Breast epithelium (tissue), 4 donors: ENCODE data around the gene NPTX1. TPM values are rescaled to one million over a fixed set of nuclear protein-coding genes. Genes with fewer than 3 reads are reported as not detected.
A peak's percentile ranks its signal among the peaks of the same experiment; 100 is the strongest.

Experiments used
- DNase-seq, 2 donors: peaks; one replicate each; pipeline ENCODE4 v3.0.0-alpha.2; 2019; ENCODE audit warnings: low spot score in 2 of 2
- H3K27ac ChIP-seq, 2 donors: fragments of 200-600 bp; sonication (generic) in 1 of 2; one replicate each; pipeline ENCODE4 v1.5.1; 2016 to 2019; ENCODE audit warnings: mild to moderate bottlenecking in 1 of 2
- H3K27me3 ChIP-seq, 2 donors: fragments of 200-600 bp; sonication (generic) in 1 of 2; one replicate each; pipeline versions ENCODE4 v1.5.1 to v1.6.0; 2017 to 2019; ENCODE audit warnings: control low read depth in 1 of 2, mild to moderate bottlenecking in 1 of 2
- H3K36me3 ChIP-seq: fragments of 200-600 bp; one replicate; pipeline ENCODE4 v1.5.1; 2019
- H3K4me1 ChIP-seq, 2 donors: fragments of 200-600 bp; sonication (generic); one replicate each; pipeline ENCODE4 v1.5.1; 2016 to 2019; ENCODE audit warnings: control low read depth in 1 of 2
- H3K4me3 ChIP-seq, 3 donors: fragments of 200-600 bp; sonication (generic); 1 replicate in 2 of 3; 2 replicates in 1 of 3; pipeline ENCODE4 v1.5.1; 2016 to 2019; ENCODE audit warnings: mild to moderate bottlenecking in 3 of 3, moderate library complexity in 2 of 3
- H3K9me3 ChIP-seq, 2 donors: fragments of 200-600 bp; sonication (generic) in 1 of 2; one replicate each; pipeline ENCODE4 v1.5.1; 2016 to 2019; ENCODE audit warnings: control low read depth in 1 of 2
- POLR2A ChIP-seq: fragments of 450-650 bp; IDR thresholded peaks from one replicate; pipeline ENCODE4 v1.6.1; 2016; ENCODE audit warnings: antibody characterized with exemption, mild to moderate bottlenecking, moderate library complexity
- POLR2AphosphoS5 ChIP-seq, 3 donors: sonication (generic); formaldehyde crosslinking; IDR thresholded peaks; one replicate each; pipeline ENCODE4 v1.6.1; 2017; ENCODE audit warnings: antibody characterized with exemption in 3 of 3
- intact Hi-C: fragments of 100-400 bp; cut with DNase I; formaldehyde crosslinking; loops from one replicate; pipeline ENCODE4 v1.15.1; 2023; ENCODE audit warnings: low total_unique reads
- total RNA-seq, 3 donors: library from RNA; depleted of rRNA; stranded (reverse); fragments of >200 nt; gene quantifications; one replicate each; pipeline ENCODE4 v1.1.0, GENCODE V29; 2016
- TF ChIP-seq, protein P1 (sequence below), 3 donors: fragments of 450-650 bp; IDR thresholded peaks; one replicate each; pipeline ENCODE4 v1.5.1; 2016 to 2017; ENCODE audit warnings: antibody characterized with exemption in 3 of 3, mild to moderate bottlenecking in 3 of 3, moderate library complexity in 3 of 3

The NPTX1 gene
- total RNA-seq, 3 donors from 2014 or later: under 0.01 to 0.32 (median 0.29) TPM

DNA sequence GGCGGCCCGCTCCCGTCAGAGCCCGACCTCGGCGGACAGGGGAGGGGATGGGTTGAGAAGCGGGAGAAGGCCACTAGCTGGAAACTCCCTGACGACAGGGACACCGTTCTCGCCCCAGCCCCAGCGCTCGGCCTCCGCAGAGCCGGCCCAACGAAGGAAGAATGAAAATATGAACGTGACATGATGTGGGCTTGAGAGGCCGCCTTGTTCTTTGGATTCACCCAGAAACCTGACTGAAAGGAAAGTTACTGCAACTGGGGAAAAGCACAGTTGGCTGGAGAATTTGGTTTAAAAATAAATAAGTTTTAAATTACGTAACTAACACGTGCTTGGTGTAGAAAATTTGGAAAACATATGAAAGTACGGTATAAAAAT lies 21.1 kb downstream of the NPTX1 start:
- H3K36me3 ChIP-seq: no peaks in the 10 kb centered on the region
- TF ChIP-seq POLR2A: no peak
- no peak for TF ChIP-seq POLR2AphosphoS5 (IDR thresholded peaks at IDR 0.05)
- TF ChIP-seq, protein P1, sequence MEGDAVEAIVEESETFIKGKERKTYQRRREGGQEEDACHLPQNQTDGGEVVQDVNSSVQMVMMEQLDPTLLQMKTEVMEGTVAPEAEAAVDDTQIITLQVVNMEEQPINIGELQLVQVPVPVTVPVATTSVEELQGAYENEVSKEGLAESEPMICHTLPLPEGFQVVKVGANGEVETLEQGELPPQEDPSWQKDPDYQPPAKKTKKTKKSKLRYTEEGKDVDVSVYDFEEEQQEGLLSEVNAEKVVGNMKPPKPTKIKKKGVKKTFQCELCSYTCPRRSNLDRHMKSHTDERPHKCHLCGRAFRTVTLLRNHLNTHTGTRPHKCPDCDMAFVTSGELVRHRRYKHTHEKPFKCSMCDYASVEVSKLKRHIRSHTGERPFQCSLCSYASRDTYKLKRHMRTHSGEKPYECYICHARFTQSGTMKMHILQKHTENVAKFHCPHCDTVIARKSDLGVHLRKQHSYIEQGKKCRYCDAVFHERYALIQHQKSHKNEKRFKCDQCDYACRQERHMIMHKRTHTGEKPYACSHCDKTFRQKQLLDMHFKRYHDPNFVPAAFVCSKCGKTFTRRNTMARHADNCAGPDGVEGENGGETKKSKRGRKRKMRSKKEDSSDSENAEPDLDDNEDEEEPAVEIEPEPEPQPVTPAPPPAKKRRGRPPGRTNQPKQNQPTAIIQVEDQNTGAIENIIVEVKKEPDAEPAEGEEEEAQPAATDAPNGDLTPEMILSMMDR (IDR thresholded peaks at IDR 0.05): no peak
- peak in 1 of 2 donors; percentile 63 for DNase-seq
- intact Hi-C loops: no loop called here
- H3K4me3 ChIP-seq: peak overlapping the region; percentile 58 to 89 (median 72)
- H3K4me1 ChIP-seq: no peaks in the 10 kb centered on the region
- H3K9me3 ChIP-seq: no peaks in the 10 kb centered on the region
- no peaks in the 10 kb centered on the region for H3K27me3 ChIP-seq
- H3K27ac ChIP-seq: peak overlapping the region; percentile 96 to 98

GRCh38 chr17:80454557-80455335 lies 21.7 kb downstream of the NPTX1 start:
- TF ChIP-seq, protein P1 (IDR thresholded peaks at IDR 0.05): peak in 1 of 3 donors; percentile 12
- TF ChIP-seq POLR2A: peak; percentile 78
- TF ChIP-seq POLR2AphosphoS5 (IDR thresholded peaks at IDR 0.05): peak; percentile 82 to 90 (median 90)
- no peaks in the 10 kb centered on the region for H3K4me1 ChIP-seq
- H3K27ac ChIP-seq: peak overlapping the region; percentile 96 to 98
- peak overlapping the region; percentile 58 to 89 (median 72) for H3K4me3 ChIP-seq
- H3K36me3 ChIP-seq: no peaks in the 10 kb centered on the region
- no peaks in the 10 kb centered on the region for H3K27me3 ChIP-seq
- DNase-seq: peak; percentile 95 to 97
- intact Hi-C loops: loop anchor here (1.0 kb wide), 1 partner anchor 21 kb away; no protein-coding TSS in a partner anchor
- H3K9me3 ChIP-seq: no peaks in the 10 kb centered on the region

DNA sequence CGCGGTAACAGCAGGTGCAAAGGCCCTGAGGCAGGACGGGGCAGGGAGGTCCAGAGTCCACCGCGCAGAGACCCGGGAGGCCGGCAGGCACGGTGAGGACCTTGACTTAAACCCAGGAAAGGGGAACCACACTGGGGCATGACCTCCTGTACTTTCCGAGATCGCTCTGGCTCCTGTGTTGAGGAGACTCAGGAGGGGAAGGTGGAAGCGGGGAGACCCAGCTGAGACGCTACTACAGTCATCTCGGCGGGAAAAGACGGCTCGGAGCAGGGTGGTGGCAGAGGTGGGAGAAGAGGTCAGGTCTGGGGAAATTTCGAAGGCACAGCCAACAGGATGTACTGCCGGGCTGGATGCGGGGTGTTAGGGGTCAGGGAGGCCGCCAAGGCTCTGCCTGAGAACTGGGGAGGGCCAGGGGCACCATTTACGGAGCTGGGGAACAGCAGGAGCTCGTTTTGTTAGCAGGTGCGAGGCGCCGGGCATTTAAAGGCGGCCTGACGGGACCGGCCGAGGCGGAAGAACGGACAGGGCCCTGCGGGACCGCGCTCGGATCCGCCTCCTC lies 22.3 kb downstream of the NPTX1 start:
- intact Hi-C loops: loop anchor here (1.0 kb wide), 1 partner anchor 21 kb away; no protein-coding TSS in a partner anchor
- H3K27me3 ChIP-seq: no peaks in the 10 kb centered on the region
- no peaks in the 10 kb centered on the region for H3K9me3 ChIP-seq
- H3K36me3 ChIP-seq: no peaks in the 10 kb centered on the region
- peak overlapping the region; percentile 58 to 89 (median 72) for H3K4me3 ChIP-seq
- no peak for DNase-seq
- peak overlapping the region; percentile 96 to 98 for H3K27ac ChIP-seq
- TF ChIP-seq POLR2A (no peak), POLR2AphosphoS5 (IDR thresholded peaks at IDR 0.05) (no peak)
- TF ChIP-seq, protein P1 (IDR thresholded peaks at IDR 0.05): no peak
- H3K4me1 ChIP-seq: no peaks in the 10 kb centered on the region

DNA sequence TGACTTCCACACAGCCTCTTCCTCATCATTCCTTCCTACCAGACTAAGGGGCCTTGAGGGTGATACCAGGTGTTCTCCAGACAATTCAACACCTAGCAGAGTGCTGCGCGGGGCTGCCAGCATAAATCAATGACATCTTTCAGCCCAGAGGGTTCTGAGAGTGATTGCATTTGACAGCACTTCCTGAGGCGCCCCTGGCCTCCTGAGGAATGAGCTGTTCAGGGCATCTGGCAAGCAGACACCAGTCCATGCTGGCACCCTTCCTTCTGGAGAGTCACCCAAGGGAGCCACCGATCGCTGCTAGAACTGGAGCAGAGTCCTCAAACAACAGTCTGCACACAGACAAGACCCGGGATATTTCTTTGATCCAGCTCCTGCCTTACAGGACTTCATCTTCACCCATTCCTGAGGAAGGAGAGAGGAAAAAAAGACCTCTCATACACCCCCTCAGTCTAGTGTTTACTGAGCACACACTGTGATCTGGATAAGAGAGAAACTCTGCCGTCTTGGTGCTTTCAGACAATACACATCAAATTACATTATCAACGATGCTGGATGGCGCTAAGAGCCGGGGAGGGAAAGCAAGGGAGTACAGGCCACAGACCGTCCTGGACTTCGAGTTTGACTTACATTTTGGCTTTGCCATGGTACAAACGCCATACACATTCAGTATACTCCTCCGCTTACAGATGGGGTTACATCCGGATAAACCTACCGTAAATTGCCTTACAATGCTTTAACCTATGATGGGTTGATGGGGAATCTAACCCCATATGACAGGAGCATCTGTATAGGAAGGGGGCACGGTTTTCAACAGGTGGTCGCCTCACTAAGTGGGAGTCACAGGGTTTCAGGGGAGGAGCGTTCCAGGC lies 23.0 kb downstream of the NPTX1 start:
- H3K4me1 ChIP-seq: no peaks in the 10 kb centered on the region

More for the DNA sequence above, 23.0 kb downstream of the NPTX1 start:
- Histone ChIP-seq H3K36me3 (no peaks in the 10 kb centered on the region), H3K9me3 (no peaks in the 10 kb centered on the region), H3K27ac (peak overlapping the region in 1 of 2 donors; percentile 98), H3K27me3 (no peaks in the 10 kb centered on the region), H3K4me3 (peak overlapping the region in 2 of 3 donors; percentile 72 to 89)
- TF ChIP-seq POLR2A: no peak
- TF ChIP-seq POLR2AphosphoS5 (IDR thresholded peaks at IDR 0.05): no peak
- TF ChIP-seq, protein P1 (IDR thresholded peaks at IDR 0.05): no peak
- intact Hi-C loops: no loop called here
- DNase-seq: no peak
